HepG2 (cell line): ENCODE measurements around the gene ADGRB2. TPM values are rescaled to one million over a fixed set of nuclear protein-coding genes. Genes with fewer than 3 reads are reported as not detected.

Experiments
- AGO2 ChIP-seq: fragments of 200-400 bp; formaldehyde crosslinking; optimal IDR thresholded peaks from 2 replicates; pipeline ENCODE3; 2017; ENCODE audit warnings: mild to moderate bottlenecking, low read depth, low read length, moderate library complexity
- ARID3A ChIP-seq: IDR thresholded peaks from 2 replicates; pipeline ENCODE4 v1.6.1; 2012; ENCODE audit warnings: low read depth, low read length, improper control_type of control experiment
- CREBL2 ChIP-seq: sonication (generic); formaldehyde crosslinking; IDR thresholded peaks from 2 replicates; pipeline ENCODE4 v1.8.1; 2023; ENCODE audit warnings: missing genetic modification reagents, mild to moderate bottlenecking, borderline replicate concordance
- DBP ChIP-seq: sonication (generic); formaldehyde crosslinking; IDR thresholded peaks from 2 replicates; pipeline ENCODE4 v1.4.0; 2020; ENCODE audit warnings: missing genetic modification reagents; ENCODE audit errors: not compliant biosample characterization
- DR1 ChIP-seq: sonication (generic); formaldehyde crosslinking; IDR thresholded peaks from 2 replicates; pipeline ENCODE4 v1.8.0; 2021; ENCODE audit warnings: mild to moderate bottlenecking, missing genetic modification reagents, inconsistent platforms
- DRAP1 ChIP-seq: IDR thresholded peaks from 2 replicates; pipeline ENCODE4 v1.6.1; 2016; ENCODE audit warnings: missing genetic modification reagents, missing compliant biosample characterization
- FOXK2 ChIP-seq: fragments of 450-650 bp; IDR thresholded peaks from 2 replicates; pipeline ENCODE4 v1.6.1; 2016
- GLI4 ChIP-seq: sonication (generic); formaldehyde crosslinking; IDR thresholded peaks from 2 replicates; pipeline ENCODE4 v1.5.1; 2020; ENCODE audit warnings: missing genetic modification reagents, mild to moderate bottlenecking, moderate library complexity, borderline replicate concordance
- HCFC1 ChIP-seq: fragments of 150-350 bp; IDR thresholded peaks from 2 replicates; pipeline ENCODE4 v1.6.1; 2014; ENCODE audit warnings: low read depth, low read length
- KLF11 ChIP-seq: IDR thresholded peaks from 2 replicates; pipeline ENCODE4 v1.6.1; 2016; ENCODE audit warnings: missing compliant biosample characterization
- PRDM15 ChIP-seq: sonication (generic); formaldehyde crosslinking; IDR thresholded peaks from 2 replicates; pipeline ENCODE4 v1.4.0; 2020; ENCODE audit warnings: missing genetic modification reagents
- SALL2 ChIP-seq: sonication (generic); formaldehyde crosslinking; IDR thresholded peaks from 2 replicates; pipeline ENCODE4 v1.8.1; 2023; ENCODE audit warnings: mild to moderate bottlenecking, missing genetic modification reagents, inconsistent platforms
- SIX1 ChIP-seq: sonication (generic); formaldehyde crosslinking; IDR thresholded peaks from 2 replicates; pipeline ENCODE4 v1.4.0; 2020; ENCODE audit warnings: missing genetic modification reagents, borderline replicate concordance
- SYNCRIP ChIP-seq: fragments of 200-400 bp; formaldehyde crosslinking; IDR thresholded peaks from 2 replicates; pipeline ENCODE4 v1.6.1; 2018; ENCODE audit warnings: mild to moderate bottlenecking, low read depth, low read length; ENCODE audit not compliant: insufficient read depth
- ZNF281 ChIP-seq: sonication (generic); formaldehyde crosslinking; IDR thresholded peaks from 2 replicates; pipeline ENCODE4 v1.4.0; 2020; ENCODE audit warnings: missing genetic modification reagents, borderline replicate concordance
- ZNF552 ChIP-seq: sonication (generic); formaldehyde crosslinking; IDR thresholded peaks from 2 replicates; pipeline ENCODE4 v1.9.0; 2022; ENCODE audit warnings: missing genetic modification reagents, mild to moderate bottlenecking, borderline replicate concordance
- ZNF589 ChIP-seq: sonication (generic); formaldehyde crosslinking; conservative IDR thresholded peaks from 2 replicates; pipeline ENCODE4 v1.8.0; 2022; ENCODE audit warnings: mild to moderate bottlenecking, moderate library complexity, missing genetic modification reagents
- ZNF615 ChIP-seq: sonication (generic); formaldehyde crosslinking; IDR thresholded peaks from 2 replicates; pipeline ENCODE4 v1.5.0; 2020; ENCODE audit warnings: mild to moderate bottlenecking, missing genetic modification reagents, borderline replicate concordance
- ZNF788 ChIP-seq: sonication (generic); formaldehyde crosslinking; IDR thresholded peaks from 2 replicates; pipeline ENCODE4 v1.5.0; 2020; ENCODE audit warnings: mild to moderate bottlenecking, missing genetic modification reagents, borderline replicate concordance
- polyA plus RNA-seq, 8 experiments: library from polyadenylated mRNA; depleted of rRNA in 3 of 8; stranded (reverse) in 7 of 8; unstranded in 1 of 8; fragments of >200 nt; fragmentation: Illumina TruSeq in 4 of 8; extraction: Trizol in 4 of 8; gene quantifications; 2 replicates each; pipeline versions ENCODE4 v1.2.1 to v1.2.3, GENCODE V29; 2011 to 2016; ENCODE audit warnings: low read depth in 4 of 8, missing spikeins in 1 of 8, mixed read lengths in 1 of 8; ENCODE audit not compliant: insufficient read depth in 1 of 8
- total RNA-seq, 5 experiments: library from RNA; depleted of rRNA; stranded (reverse); fragments of >200 nt; fragmentation: Illumina TruSeq; extraction: Trizol; gene quantifications; 2 replicates each; pipeline ENCODE4 v1.2.3, GENCODE V29; 2016; ENCODE audit warnings: low read depth in 1 of 5

Gene ADGRB2
- total and polyA plus RNA-seq, 2 of the 13 experiments (the other 11 are each of a cell fraction or from before 2014, with no cell fraction given), result 0.03 to 0.09 TPM

GRCh38 chr1:31715087-31715872 lies 48.9 kb downstream of the ADGRB2 start (continued):
- TF ChIP-seq SYNCRIP (no peak), AGO2 (peak; percentile 40), DRAP1 (CRISPR knock-in tag) (peak; percentile 91), KLF11 (CRISPR knock-in tag) (peak; percentile 55), SALL2 (CRISPR knock-in tag) (peak; percentile 60; the same call in 1 of the 2 replicates), ZNF788 (CRISPR knock-in tag) (no peak), ZNF615 (CRISPR knock-in tag) (no peak), ZNF552 (CRISPR knock-in tag) (peak; percentile 73; the same call in 1 of the 2 replicates), SIX1 (CRISPR knock-in tag) (no peak), DR1 (CRISPR knock-in tag) (peak; percentile 92), PRDM15 (CRISPR knock-in tag) (0 out of 2 replicates have a peak, but pooled peaks have one; percentile 20), HCFC1 (no peak), CREBL2 (CRISPR knock-in tag) (no peak), ARID3A (no peak), FOXK2 (no peak), GLI4 (CRISPR knock-in tag) (peak; percentile 95; the same call in 1 of the 2 replicates), ZNF589 (CRISPR knock-in tag) (no peak; the same call in 1 of the 2 replicates), DBP (CRISPR knock-in tag) (no peak), ZNF281 (CRISPR knock-in tag) (peak; percentile 19; the same call in 1 of the 2 replicates)
